ENCODE data around the gene EXOSC3.
"Not testable (repeated sequence)": the region's sequence is repeated elsewhere in the genome, so short reads cannot be mapped to it uniquely, and the experiment has no call there.

GRCh38 chr9:37825174-37825573 is 40.3 kb upstream of the EXOSC3 start:
- not testable (repeated sequence) for TF ChIP-seq CTCF, ZSCAN18, YY1 (tag by site-specific recombination; IDR thresholded peaks at IDR 0.05)

All from HEK293 (cell line).